ENCODE data around the gene PTPRQ. TPM values are rescaled to one million over a fixed set of nuclear protein-coding genes. Genes with fewer than 3 reads are reported as not detected.

Gene PTPRQ
- total and polyA plus RNA-seq, 10 donors = under 0.01 to 0.09 (median 0.03) TPM; not detected in 7

DNA sequence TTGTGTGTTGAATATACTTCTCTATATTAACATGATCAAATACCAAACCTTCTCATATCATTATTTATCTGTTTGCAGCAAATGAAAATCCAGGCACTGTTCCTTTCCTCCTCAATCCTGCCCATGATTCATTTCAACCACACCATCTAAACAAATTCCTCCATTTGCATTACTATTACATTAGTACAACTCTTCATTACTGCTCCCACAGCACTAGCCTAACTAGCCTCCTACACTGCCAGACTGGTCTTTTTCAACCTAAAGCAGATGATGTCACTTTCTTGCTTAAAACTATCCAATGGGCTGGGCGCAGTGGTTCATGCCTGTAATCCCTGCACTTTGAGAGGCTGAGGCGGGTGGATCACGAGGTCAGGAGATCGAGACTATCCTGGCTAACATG lies 146.1 kb downstream of the PTPRQ start:
- DNase-seq = no peak
- TF ChIP-seq POLR2AphosphoS5 (IDR thresholded peaks at IDR 0.05) = no peak
- TF ChIP-seq POLR2A (IDR thresholded peaks at IDR 0.05) = no peak
- TF ChIP-seq, protein P1, sequence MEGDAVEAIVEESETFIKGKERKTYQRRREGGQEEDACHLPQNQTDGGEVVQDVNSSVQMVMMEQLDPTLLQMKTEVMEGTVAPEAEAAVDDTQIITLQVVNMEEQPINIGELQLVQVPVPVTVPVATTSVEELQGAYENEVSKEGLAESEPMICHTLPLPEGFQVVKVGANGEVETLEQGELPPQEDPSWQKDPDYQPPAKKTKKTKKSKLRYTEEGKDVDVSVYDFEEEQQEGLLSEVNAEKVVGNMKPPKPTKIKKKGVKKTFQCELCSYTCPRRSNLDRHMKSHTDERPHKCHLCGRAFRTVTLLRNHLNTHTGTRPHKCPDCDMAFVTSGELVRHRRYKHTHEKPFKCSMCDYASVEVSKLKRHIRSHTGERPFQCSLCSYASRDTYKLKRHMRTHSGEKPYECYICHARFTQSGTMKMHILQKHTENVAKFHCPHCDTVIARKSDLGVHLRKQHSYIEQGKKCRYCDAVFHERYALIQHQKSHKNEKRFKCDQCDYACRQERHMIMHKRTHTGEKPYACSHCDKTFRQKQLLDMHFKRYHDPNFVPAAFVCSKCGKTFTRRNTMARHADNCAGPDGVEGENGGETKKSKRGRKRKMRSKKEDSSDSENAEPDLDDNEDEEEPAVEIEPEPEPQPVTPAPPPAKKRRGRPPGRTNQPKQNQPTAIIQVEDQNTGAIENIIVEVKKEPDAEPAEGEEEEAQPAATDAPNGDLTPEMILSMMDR (IDR thresholded peaks at IDR 0.05 in 8 of 11, conservative IDR thresholded peaks at IDR 0.05 in 3 of 11) = no peak
- H3K4me3 ChIP-seq = no peak overlapping the region
- H3K27me3 ChIP-seq (replicated peaks in 1 of 7) = no peaks in the 10 kb centered on the region
- intact Hi-C loops (cut with DNase I; ENCODE audit: low total_unique reads) = no loop called here
- no peaks in the 10 kb centered on the region for H3K9me3 ChIP-seq
- no peak overlapping the region for H3K27ac ChIP-seq
- H3K36me3 ChIP-seq = no peaks in the 10 kb centered on the region
- H3K4me1 ChIP-seq = no peaks in the 10 kb centered on the region
- WGBS, 5 donors = 85 to 94% (median 89%) methylated on average over 4 of the region's 4 CpGs

DNA sequence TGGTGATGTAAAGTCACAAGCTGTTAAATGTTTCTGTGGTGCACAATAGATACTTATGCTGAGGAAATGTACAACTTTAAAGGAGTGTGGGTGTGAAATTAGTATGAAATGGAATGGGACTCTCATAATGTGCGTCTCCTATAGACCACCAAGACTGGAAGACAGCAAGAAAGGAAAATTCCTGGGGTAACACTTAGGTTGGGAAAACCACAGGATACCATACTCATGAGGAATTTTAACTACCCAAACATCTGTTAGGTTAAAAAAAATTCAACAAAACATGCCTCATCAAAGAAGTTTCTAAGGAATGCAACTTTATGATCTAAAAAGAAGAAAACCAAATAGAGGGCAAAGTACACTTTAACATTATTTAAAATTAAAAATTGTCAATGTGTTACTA lies 149.7 kb downstream of the PTPRQ start:
- WGBS, 5 donors = 66 to 87% (median 74%) methylated on average over 1 of the region's 1 CpG
- H3K27me3 ChIP-seq (replicated peaks in 1 of 7) = no peaks in the 10 kb centered on the region
- no peaks in the 10 kb centered on the region for H3K36me3 ChIP-seq
- no peak for DNase-seq
- no peaks in the 10 kb centered on the region for H3K9me3 ChIP-seq
- no peak overlapping the region for H3K27ac ChIP-seq
- TF ChIP-seq, protein P1 (IDR thresholded peaks at IDR 0.05 in 8 of 11, conservative IDR thresholded peaks at IDR 0.05 in 3 of 11) = no peak
- TF ChIP-seq POLR2A (IDR thresholded peaks at IDR 0.05) (no peak), POLR2AphosphoS5 (IDR thresholded peaks at IDR 0.05) (no peak)
- intact Hi-C loops (cut with DNase I; ENCODE audit: low total_unique reads) = no loop called here
- H3K4me1 ChIP-seq = no peaks in the 10 kb centered on the region
- H3K4me3 ChIP-seq = no peak overlapping the region

DNA sequence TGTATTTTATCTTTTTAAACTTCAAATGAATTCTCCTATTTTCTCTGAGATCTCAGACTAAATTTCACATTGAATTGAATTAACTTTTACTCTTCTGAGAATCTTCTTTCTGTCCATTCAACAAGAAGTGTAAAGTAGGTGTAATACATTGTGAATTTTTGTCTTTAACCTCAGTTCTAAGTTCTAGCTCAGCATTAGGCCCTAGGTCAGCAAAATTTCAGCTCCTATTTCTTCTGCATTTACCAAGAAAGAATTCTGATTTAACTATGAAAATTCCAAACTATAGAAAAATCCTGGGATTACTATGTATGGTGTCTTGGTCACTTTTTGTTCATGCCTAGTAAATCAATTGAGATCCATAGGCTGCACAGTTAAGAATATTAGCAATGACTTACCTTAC lies 152.5 kb downstream of the PTPRQ start:
- intact Hi-C loops (cut with DNase I; ENCODE audit: low total_unique reads) = no loop called here
- no peak for DNase-seq
- Histone ChIP-seq H3K9me3 (no peaks in the 10 kb centered on the region), H3K4me3 (no peak overlapping the region), H3K36me3 (no peaks in the 10 kb centered on the region), H3K27ac (no peak overlapping the region), H3K4me1 (no peaks in the 10 kb centered on the region), H3K27me3 (replicated peaks in 1 of 7) (no peaks in the 10 kb centered on the region)
- TF ChIP-seq, protein P1 (IDR thresholded peaks at IDR 0.05 in 8 of 11, conservative IDR thresholded peaks at IDR 0.05 in 3 of 11) = no peak
- no peak for TF ChIP-seq POLR2A (IDR thresholded peaks at IDR 0.05)

DNA sequence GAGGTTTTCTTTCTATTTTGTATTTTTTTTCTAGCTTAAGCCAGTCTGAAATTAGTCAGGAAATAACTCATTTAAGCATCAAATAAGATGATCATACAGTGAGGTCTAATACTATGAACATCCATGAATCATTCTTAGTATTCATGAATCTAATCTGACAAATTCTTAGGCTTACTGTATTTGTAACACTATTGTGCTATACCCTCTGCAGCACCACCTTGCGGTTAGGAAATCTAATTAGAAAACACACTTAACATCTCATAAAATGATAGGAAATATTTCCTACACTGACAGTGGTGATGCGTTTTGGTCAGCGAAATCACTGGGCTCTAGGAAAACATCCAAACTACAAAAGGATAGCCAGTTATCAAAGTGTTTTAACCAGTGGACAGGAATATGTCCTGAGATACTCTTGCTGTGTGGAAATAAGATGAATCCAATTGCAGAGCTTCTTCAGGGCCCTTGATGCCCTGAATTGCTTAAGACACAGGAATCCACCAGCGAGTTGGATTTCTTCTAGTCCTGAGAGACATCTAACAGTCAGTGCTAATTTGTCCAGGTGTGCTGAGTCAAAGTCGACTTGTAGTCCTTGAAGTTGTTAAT lies 154.1 kb downstream of the PTPRQ start:
- Histone ChIP-seq H3K4me1 (no peaks in the 10 kb centered on the region), H3K27me3 (replicated peaks in 1 of 7) (no peaks in the 10 kb centered on the region), H3K36me3 (no peaks in the 10 kb centered on the region), H3K9me3 (no peaks in the 10 kb centered on the region), H3K27ac (no peak overlapping the region), H3K4me3 (no peak overlapping the region)
- intact Hi-C loops (cut with DNase I; ENCODE audit: low total_unique reads) = no loop called here
- TF ChIP-seq, protein P1 (IDR thresholded peaks at IDR 0.05 in 8 of 11, conservative IDR thresholded peaks at IDR 0.05 in 3 of 11) = no peak
- TF ChIP-seq POLR2AphosphoS5 (IDR thresholded peaks at IDR 0.05) = no peak
- no peak for TF ChIP-seq POLR2A (IDR thresholded peaks at IDR 0.05)
- no peak for DNase-seq
- 58 to 65% (median 62%) methylated on average over 5 of the region's 5 CpGs for WGBS, 5 donors

Data from spleen (tissue), 11 donors.